ENCODE data around the gene P2RY2. TPM values are rescaled to one million over a fixed set of nuclear protein-coding genes. Genes with fewer than 3 reads are reported as not detected.

Gene P2RY2
- total RNA-seq, 2 experiments from 2014 or later = not detected

GRCh38 chr11:73194034-73194507 is 24.0 kb upstream of the P2RY2 start:
- CTCF ChIA-PET (ENCODE audit: unreplicated experiment) = no interaction called here
- POLR2A ChIA-PET = no interaction called here
- intact Hi-C loops (cut with micrococcal nuclease; ENCODE audit: unreplicated experiment) = no loop called here
- no peaks in the 10 kb centered on the region for H3K36me3 ChIP-seq (ENCODE audit: insufficient read depth, low read length)
- H3K4me2 ChIP-seq (ENCODE audit: low read length) = no peak overlapping the region
- H2AFZ ChIP-seq (ENCODE audit: low read length) = no peak overlapping the region
- no peak overlapping the region for H3K4me3 ChIP-seq (ENCODE audit: low read depth, low read length, poor library complexity, severe bottlenecking)
- no peaks in the 10 kb centered on the region for H3K79me2 ChIP-seq (ENCODE audit: insufficient read depth, low read depth, low read length)
- no peaks in the 10 kb centered on the region for H3K9me2 ChIP-seq (ENCODE audit: insufficient read depth, low read length)
- H3K9me3 ChIP-seq (ENCODE audit: low read length) = no peaks in the 10 kb centered on the region
- no TSS peak for BruUV-seq (replicated peaks)
- H3K27ac ChIP-seq (ENCODE audit: low read depth, low read length, poor library complexity, severe bottlenecking) = no peak overlapping the region
- no peak for DNase-seq (ENCODE audit: low spot score)
- H4K20me1 ChIP-seq (ENCODE audit: insufficient read depth, low read length) = no peaks in the 10 kb centered on the region
- no peak for TF ChIP-seq CTCF (conservative IDR thresholded peaks at IDR 0.05; ENCODE audit: low read length)
- TF ChIP-seq EZH2phosphoT487 (IDR thresholded peaks at IDR 0.05; ENCODE audit: borderline replicate concordance, low read depth, low read length) = no peak
- peaks cover 11% of the 10 kb centered on the region for H3K4me1 ChIP-seq (ENCODE audit: insufficient read depth, low read length, poor library complexity, severe bottlenecking)

DNA sequence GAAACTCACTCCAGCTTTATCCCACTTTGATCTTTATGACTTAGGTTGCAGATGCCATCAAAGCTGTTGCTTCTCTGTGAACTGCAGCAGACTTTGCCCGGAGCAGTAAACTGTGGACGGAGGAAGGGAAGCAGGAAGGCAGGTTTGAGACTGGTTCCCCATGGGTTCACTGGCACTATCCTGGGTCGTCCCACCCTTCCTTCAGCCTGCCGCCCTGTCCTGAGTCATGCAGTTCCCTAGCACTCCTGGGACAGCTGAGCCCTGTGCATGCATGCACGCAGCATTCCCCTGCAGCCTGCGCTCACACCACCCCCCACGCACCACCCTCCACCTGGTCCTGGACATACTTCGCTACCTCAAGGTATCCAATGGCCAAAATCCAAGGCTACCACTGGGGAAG is 23.5 kb upstream of the P2RY2 start:
- H3K4me2 ChIP-seq (ENCODE audit: low read length) = no peak overlapping the region
- H3K79me2 ChIP-seq (ENCODE audit: insufficient read depth, low read depth, low read length) = no peaks in the 10 kb centered on the region
- DNase-seq (ENCODE audit: low spot score) = no peak
- BruUV-seq (replicated peaks) = no TSS peak
- no peak overlapping the region for H3K4me3 ChIP-seq (ENCODE audit: low read depth, low read length, poor library complexity, severe bottlenecking)
- ChIA-PET POLR2A (no interaction called here), CTCF (ENCODE audit: unreplicated experiment) (no interaction called here)
- no peak overlapping the region for H2AFZ ChIP-seq (ENCODE audit: low read length)
- peaks cover 6% of the 10 kb centered on the region for H3K4me1 ChIP-seq (ENCODE audit: insufficient read depth, low read length, poor library complexity, severe bottlenecking)
- no peaks in the 10 kb centered on the region for H3K36me3 ChIP-seq (ENCODE audit: insufficient read depth, low read length)
- H3K9me3 ChIP-seq (ENCODE audit: low read length) = no peaks in the 10 kb centered on the region
- H3K27ac ChIP-seq (ENCODE audit: low read depth, low read length, poor library complexity, severe bottlenecking) = no peak overlapping the region
- no peaks in the 10 kb centered on the region for H3K9me2 ChIP-seq (ENCODE audit: insufficient read depth, low read length)
- H4K20me1 ChIP-seq (ENCODE audit: insufficient read depth, low read length) = no peaks in the 10 kb centered on the region
- intact Hi-C loops (cut with micrococcal nuclease; ENCODE audit: unreplicated experiment) = no loop called here
- TF ChIP-seq CTCF (conservative IDR thresholded peaks at IDR 0.05; ENCODE audit: low read length) = no peak
- TF ChIP-seq EZH2phosphoT487 (IDR thresholded peaks at IDR 0.05; ENCODE audit: borderline replicate concordance, low read depth, low read length) = no peak

GRCh38 chr11:73195191-73196007 is 22.7 kb upstream of the P2RY2 start:
- H2AFZ ChIP-seq (ENCODE audit: low read length) = no peak overlapping the region
- H3K4me1 ChIP-seq (ENCODE audit: insufficient read depth, low read length, poor library complexity, severe bottlenecking) = no peaks in the 10 kb centered on the region
- DNase-seq (ENCODE audit: low spot score) = no peak
- TF ChIP-seq EZH2phosphoT487 (IDR thresholded peaks at IDR 0.05; ENCODE audit: borderline replicate concordance, low read depth, low read length) (no peak), CTCF (conservative IDR thresholded peaks at IDR 0.05; ENCODE audit: low read length) (no peak)
- BruUV-seq (replicated peaks) = no TSS peak
- intact Hi-C loops (cut with micrococcal nuclease; ENCODE audit: unreplicated experiment) = no loop called here
- no peaks in the 10 kb centered on the region for H3K36me3 ChIP-seq (ENCODE audit: insufficient read depth, low read length)
- no peak overlapping the region for H3K4me2 ChIP-seq (ENCODE audit: low read length)
- no peaks in the 10 kb centered on the region for H3K9me2 ChIP-seq (ENCODE audit: insufficient read depth, low read length)
- H3K4me3 ChIP-seq (ENCODE audit: low read depth, low read length, poor library complexity, severe bottlenecking) = no peak overlapping the region
- ChIA-PET POLR2A (no interaction called here), CTCF (ENCODE audit: unreplicated experiment) (interaction anchor here (0.6 kb wide), 1 partner anchor 682 kb away, joined by 3 read pairs; no protein-coding TSS in a partner anchor)
- H3K27ac ChIP-seq (ENCODE audit: low read depth, low read length, poor library complexity, severe bottlenecking) = no peak overlapping the region
- no peaks in the 10 kb centered on the region for H3K9me3 ChIP-seq (ENCODE audit: low read length)
- no peaks in the 10 kb centered on the region for H3K79me2 ChIP-seq (ENCODE audit: insufficient read depth, low read depth, low read length)
- no peaks in the 10 kb centered on the region for H4K20me1 ChIP-seq (ENCODE audit: insufficient read depth, low read length)

Data from OCI-LY7 (cell line).